Stimulated activated CD8-positive, alpha-beta memory T cell treated with anti-CD3 and anti-CD28 coated beads, Interleukin-12 subunit alpha, Interleukin-12 subunit beta, amount 100 ng/mL, for 24 hours (primary cell): ENCODE data around the gene CEBPG.

Experiments
- DNase-seq: peaks from one replicate; pipeline ENCODE4 v3.0.0-alpha.2; 2020; ENCODE audit errors: extremely low read depth

CEBPG gene

DNA sequence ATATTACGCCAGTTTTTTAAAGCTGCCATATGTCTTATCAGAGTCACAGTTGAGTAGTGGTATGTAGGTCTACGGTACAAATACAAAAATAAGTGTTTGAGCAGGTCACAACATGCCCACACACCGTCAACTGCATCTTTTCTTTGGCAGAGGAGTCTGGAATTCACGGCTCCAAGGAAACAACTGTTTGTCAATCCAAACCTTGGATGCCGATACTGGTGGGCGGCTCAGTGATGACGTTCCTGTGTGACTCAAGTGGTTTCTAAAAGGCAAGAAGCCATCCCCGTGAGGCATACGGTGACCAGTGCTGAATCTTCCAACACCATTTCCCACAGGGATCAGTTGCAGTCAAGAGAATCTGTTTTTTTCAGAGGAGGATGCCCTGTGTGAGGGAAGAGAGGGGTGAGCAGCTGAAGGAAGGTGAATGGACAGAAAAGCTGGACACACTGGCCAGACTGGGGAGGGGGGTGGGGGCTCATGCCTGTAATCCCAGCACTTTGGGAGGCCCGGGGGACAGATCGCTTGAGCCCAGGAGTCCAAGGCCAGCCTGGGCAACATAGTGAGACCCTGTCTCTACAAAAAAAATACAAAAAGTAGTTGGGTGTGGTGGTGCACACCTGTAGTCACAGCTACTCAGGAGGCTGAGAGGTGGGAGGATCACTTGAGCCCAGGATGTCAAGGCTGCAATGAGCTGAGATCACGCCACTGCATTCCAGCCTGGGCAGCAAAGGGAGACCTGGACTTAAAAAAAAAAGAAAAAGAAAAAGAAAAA lies 22.8 kb upstream of the CEBPG start:
- DNase-seq = no peak

- DNase-seq = no peak
These were observed 18.0 kb upstream of the CEBPG start for GRCh38 chr19:33355535-33355934.

DNA sequence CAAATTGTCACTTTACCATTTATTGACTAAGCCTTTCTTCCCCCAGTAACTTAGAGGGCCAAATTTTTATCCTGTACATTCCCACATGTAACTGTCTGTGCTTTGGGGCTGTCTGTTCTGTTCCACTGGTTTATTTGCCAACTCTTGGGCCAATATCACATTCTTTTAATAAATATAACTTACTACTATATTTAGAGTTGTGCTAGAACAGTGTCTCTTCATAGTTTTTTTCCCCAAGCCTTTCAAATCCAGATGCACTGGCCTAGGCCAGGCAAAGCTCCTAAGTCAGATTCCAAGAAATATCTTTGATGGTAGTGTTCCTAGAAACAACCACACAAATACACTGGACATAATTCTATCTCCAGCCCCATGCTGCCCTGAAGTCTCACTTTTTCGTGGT lies 16.0 kb upstream of the CEBPG start:
- no peak for DNase-seq

GRCh38 chr19:33358408-33358807 lies 15.1 kb upstream of the CEBPG start:
- DNase-seq = no peak

- no peak for DNase-seq
These were observed 13.9 kb upstream of the CEBPG start for GRCh38 chr19:33359581-33359980.

GRCh38 chr19:33362508-33363228 lies 10.8 kb upstream of the CEBPG start:
- no peak for DNase-seq

DNA sequence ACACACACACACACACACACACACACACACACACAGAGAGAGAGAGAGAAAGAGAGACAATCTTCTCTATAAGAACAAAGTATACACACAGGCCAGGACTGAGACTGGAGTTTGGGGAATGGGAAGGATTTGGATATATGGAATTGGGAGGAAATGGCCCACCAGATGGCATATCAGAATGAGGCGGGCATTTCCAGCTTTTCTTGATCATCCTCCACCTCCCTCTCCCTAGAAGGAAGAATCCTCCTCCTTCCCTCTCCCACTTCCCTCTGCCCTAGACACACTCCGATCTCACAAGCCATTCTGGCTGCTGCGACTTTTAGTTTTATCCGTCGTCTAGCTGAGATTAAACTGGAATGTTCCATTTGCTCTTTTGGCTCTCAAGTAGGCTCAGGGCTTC lies 10.0 kb upstream of the CEBPG start:
- DNase-seq = no peak

DNA sequence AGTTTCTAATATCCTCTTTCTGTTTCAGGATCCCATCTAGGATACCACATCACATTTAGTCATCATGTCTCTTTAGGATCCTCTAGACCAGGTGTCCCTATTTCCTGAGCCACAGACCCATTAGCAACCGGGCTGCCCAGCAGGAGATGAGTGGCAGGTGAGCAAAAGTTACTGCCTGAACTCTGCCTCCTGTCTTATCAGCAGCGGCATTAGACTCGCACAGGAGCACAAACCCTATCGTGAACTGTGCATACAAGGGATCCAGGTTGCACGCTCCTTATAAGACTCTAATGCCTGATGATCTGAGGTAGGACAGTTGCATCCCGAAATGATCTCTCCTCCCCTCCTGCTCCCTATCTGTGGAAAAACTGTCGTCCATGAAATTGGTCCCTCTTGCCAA lies 7.8 kb upstream of the CEBPG start:
- DNase-seq = no peak

DNA sequence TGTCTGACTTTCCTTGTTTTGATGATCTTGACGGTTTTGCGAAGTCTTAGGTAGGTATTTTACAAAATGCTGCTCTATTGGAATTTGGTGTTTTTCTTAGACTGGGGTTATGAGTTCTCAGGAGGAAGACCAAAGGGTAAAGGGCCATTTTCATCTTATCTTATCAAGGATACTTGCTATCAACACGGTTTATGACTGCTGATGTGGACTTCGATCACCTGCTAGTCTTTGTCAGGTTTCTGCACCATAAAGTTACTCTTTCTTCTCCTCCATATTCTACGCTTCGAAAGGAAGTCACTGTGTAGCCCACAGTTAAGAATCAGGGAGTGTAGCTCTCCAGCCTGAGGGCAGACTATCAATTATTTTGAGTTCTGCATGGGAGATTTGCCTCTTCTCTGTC lies 7.4 kb upstream of the CEBPG start:
- no peak for DNase-seq

DNA sequence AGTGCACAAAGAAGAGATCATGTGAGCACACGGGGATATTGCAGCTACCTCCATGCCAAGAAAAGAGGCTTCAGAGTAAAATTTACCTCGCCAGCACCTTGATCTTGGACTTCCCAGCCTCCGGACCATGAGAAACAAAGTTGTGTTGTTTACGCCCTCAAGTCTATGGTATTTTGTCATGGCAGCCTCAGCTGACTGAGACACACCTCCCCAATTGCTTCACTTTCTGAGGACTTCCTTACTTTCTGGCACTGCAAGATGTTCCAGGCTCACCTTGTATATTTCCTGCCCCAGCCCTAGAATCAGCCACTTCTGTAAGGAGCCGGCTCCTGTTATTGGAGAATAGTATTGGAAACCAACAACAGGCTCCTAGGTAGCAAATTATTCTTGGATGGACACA lies 6.6 kb upstream of the CEBPG start:
- no peak for DNase-seq

- no peak for DNase-seq
These were observed 5.2 kb upstream of the CEBPG start for GRCh38 chr19:33368074-33368864.

- no peak for DNase-seq
These were observed 2.7 kb upstream of the CEBPG start for GRCh38 chr19:33370783-33371182.

GRCh38 chr19:33374236-33374714 lies 766 bp downstream of the CEBPG start:
- no peak for DNase-seq

DNA sequence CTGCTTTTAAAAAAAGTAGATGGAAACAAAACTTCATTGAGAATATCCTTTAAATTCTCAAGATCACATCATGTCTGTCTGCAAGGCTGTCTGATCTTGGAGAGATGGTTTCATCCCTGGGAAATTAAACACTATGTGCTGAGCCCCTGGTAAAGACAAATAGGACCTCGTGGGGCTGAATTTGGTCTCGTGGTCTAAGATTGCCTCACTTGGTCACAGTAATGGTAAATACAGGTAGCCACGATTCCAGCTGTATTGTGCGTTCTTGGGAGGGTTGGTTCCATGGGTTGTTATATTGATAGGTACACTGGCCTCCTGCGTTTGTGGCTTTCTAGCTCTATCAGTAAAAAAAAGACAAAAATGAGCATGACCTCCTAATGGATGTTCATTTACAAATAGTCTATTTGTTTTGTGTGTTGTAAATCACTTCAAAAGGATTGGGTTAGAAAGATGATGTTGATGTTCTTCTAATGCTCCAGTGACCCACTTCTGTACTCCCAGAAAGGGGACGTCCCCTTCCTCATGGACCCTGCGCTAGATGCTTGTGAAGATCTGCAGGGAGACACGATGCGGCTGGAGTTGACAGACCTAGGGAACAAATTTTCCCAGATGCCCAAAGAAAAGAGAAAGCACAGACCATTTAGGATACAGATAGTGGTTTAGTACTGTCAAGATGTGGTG lies 1.8 kb downstream of the CEBPG start:
- no peak for DNase-seq

DNA sequence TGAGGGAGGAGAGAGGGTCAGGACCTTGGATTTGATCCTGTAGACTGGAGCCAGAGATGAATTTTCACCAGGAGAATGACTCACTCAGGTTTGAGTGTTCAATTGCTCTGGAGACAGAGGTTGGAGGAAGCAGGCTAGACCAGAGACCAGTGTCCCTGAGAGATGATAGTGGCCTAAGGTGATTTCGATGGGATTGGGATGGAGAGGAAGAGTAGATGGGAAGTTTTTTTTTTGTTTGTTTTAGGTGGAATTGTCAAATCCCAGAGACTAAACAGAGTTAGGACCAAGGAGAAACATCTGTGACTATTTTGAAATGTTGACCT lies 2.3 kb downstream of the CEBPG start:
- no peak for DNase-seq

DNA sequence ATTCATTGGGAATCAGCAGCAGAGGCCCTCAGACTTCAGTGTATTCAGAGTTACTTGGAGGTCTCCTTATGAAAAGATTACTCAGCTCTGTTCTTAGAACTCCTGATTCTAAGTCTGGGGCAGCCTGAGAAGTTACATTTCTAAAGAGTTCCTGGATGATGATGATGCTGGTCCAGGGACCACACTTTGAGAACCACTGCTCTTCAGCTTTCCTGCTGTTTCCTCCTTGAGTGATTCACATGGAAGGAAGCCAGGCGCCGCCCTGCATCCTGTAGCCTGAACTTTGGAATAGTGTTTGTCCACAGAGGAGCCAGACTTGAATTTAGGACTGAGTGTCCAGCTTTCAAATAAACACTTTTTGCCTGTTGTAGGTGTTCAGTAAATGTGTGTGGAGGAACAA lies 2.9 kb downstream of the CEBPG start:
- DNase-seq = no peak

DNA sequence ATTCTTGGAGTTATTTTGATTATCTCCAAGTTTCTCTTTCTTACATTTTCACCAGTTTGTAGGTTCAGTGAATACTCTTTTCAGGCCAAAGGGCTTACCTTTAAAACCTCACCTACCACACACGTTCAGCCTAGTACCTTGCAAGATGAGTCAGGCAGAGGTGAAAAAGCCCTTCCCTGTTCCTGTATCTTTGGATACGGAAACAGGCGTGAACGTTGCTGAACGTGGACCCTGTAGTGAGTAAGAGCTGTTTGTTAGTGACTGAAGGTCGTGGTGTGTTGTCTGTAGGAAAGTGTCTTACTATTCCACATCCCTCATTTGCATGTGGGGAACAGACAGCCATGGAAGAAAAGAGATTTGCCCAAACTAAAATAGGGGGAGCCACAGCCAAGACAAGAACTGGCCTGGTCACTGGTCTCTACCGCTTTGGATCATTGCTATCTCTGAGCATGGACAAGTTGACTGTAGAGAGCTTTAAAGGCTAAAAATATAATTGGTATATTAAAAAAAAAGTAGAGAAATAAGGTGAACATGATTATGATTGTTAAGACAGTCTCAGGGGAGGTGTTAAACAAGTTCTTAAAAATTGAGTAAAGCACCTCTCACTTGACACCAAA lies 3.5 kb downstream of the CEBPG start:
- no peak for DNase-seq

DNA sequence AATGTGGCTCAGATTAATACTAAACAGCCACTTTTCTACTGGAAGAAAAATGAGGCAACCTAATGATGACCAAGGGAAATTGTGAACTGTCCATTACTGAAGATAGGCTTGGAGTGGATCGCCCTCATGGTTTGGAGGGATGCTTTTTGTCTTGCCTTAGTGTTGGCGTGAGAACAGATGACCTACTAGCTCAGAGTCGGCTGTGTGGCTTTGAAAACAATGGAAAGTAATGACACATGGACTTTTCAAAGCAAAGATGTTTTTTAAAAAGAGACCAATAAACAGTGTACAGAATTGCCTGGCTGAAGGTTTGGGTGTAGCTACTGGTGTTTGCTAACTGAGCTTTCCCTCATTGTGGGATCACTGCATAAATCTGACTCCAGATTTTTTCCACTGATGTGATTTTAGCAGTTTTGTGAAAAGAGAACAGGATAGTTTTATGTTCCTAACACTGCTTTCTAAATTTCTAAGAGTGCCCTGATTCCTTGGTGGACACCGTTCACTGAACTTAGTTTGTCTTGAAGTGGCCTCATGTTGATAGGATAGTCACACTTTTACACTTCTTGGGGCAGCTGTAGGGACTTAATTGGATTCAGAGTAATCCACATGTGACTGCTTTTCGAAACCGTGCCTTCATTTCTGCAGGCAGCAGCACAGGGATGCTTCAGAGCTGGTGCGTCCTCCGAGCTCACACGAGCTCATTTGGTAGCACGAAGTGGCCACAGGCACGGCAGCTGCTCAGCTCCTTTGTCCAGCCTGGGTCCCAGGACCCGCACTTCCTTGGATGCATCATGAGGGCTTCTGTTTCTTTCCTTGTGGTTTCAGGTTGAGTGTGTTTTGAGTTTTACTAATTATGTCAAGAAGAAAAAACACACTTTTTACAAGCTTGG lies 4.3 kb downstream of the CEBPG start:
- DNase-seq = no peak

DNA sequence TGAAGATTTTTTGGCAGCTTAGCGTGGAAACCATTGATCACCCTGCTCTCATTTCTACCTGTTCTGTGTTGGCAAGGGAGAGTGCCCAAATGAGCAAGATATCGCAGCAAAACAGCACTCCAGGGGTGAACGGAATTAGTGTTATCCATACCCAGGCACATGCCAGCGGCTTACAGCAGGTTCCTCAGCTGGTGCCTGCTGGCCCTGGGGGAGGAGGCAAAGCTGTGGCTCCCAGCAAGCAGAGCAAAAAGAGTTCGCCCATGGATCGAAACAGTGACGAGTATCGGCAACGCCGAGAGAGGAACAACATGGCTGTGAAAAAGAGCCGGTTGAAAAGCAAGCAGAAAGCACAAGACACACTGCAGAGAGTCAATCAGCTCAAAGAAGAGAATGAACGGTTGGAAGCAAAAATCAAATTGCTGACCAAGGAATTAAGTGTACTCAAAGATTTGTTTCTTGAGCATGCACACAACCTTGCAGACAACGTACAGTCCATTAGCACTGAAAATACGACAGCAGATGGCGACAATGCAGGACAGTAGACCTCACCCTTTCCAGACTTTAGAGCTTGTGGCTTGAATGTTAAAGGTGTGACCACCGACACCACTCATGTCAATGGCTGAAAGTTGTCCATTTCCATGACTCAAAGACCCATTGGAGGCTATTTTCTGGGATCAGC lies 5.8 kb downstream of the CEBPG start:
- DNase-seq = no peak

DNA sequence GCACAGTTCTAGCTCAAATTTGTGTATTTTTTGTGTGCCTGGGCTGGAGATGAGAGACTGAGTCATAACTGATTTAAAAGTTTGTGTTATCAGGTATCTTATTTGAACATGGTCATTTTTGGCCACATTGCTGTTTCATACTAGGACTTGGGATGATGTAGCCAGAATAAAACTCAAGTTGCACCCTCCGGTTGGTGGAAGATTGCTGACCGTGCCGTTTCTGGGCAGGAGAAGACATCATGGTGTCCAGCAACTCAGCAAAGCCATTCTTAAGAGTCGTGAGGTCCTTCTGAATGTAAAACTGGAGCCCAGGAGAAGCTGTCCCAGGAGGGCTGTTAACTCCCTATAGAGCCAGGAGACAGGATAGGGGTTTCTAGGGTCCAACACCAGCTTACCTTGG lies 7.6 kb downstream of the CEBPG start:
- no peak for DNase-seq
